ENCODE measurements around the gene ASTL.

ASTL gene

GRCh38 chr2:96137321-96138178 is 752 bp downstream of the ASTL start:
- DNase-seq: no peak
- intact Hi-C loops (cut with DNase I): loop anchor here (2.0 kb wide), 1 partner anchor 37 kb away; no protein-coding TSS in a partner anchor

DNA sequence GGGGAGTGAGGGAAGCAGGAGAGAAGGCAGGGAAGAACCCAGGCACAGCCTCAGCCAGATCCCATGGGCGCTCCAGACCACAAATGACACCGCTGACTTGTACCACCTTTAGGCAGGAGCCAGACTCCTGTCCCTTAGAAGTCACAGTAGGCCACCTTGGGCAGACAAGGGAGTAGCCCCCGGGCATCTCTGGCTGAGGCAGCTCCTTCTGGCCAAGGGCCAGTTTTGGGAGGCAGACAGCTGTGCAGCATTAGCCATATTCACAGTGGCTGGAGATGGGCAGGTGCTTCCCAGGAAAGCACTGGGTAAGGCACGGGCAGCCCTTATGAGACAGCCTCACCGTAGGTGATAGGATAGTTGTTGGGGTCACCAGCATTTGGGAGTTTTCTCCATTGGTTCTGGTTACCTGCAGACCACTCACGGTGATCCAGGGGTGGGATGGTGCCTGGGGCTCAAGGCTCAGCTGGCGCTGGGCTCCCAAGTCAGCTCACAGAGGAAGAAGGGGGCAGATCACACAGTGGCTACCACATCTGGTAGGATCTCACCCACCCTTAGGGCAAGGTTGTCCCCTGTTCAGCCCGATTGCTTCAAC is 2.1 kb downstream of the ASTL start:
- no peak for DNase-seq
- intact Hi-C loops (cut with DNase I): no loop called here

- intact Hi-C loops (cut with DNase I): no loop called here
- DNase-seq: no peak
These were observed 2.7 kb downstream of the ASTL start for GRCh38 chr2:96135621-96136020.

DNA sequence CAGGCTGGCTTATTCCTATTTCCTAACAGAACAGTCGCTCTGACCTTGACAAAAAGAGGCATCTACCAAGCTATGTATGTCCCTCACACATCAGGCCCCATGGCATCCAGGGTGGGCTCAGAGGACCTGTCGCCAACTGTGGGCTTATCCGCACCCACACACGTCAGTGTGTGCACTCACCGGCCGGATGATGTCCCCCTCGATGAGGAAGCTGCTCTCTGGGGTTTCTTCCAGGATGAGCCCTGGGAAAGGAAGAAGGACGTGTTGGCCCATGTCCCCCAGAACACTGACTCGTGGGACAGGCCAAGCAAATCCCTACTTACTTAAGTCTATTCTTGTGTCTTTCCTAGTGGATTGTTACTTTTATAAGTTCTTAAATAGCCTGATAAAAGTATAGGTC is 3.1 kb downstream of the ASTL start:
- DNase-seq: no peak
- intact Hi-C loops (cut with DNase I): no loop called here

- intact Hi-C loops (cut with DNase I): no loop called here
- no peak for DNase-seq
These were observed 3.9 kb downstream of the ASTL start for GRCh38 chr2:96134421-96134820.

DNA sequence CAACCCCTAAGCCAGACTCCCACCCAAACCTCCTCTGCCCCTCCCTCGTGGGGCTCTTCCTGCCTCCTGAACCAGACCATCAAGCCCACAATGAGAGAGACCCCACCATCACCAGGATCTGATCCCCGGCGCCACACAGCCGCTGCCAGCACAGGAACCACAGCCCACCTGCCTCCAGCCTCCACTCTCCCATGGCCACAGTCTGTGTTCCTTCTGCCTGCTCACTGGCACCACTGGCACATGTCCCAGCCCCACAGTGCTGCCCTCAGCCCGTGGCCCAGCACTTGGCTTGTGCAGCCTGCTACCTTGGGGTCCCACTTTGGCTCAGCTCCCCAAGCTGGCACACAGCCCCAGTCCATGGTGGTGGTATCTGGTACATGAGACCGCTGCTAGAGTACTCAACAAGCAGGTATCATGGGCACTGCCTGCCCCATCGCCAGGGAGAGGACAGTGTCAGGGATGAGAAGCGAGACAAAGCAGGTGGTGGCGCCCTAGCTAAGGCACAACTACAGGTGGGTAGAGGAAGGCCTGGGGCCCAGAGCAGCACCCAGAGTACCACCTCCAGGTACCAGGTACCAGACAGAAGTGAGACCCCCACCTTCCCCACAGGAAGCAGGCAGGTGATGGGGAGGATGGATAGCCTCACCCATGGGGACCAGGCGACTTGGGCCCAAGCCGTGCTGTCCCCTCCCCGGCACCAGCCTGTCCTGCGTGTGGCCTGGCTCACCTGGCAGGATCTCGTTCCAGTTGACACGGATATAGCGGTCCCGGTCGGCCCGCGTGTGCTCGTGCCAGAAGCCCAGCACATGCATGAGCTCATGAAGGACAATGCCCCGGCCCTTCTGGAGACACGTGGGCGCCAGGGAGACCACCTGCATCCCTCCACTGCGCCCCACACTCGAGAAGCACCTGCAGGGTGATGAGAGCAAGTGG is 6.2 kb downstream of the ASTL start:
- DNase-seq: no peak
- intact Hi-C loops (cut with DNase I): no loop called here

GRCh38 chr2:96131152-96131812 is 7.0 kb downstream of the ASTL start:
- no peak for DNase-seq
- intact Hi-C loops (cut with DNase I): no loop called here

GRCh38 chr2:96130483-96130882 is 7.8 kb downstream of the ASTL start:
- intact Hi-C loops (cut with DNase I): no loop called here
- no peak for DNase-seq

GRCh38 chr2:96129528-96130120 is 8.7 kb downstream of the ASTL start:
- intact Hi-C loops (cut with DNase I): no loop called here
- DNase-seq: no peak

- intact Hi-C loops (cut with DNase I): no loop called here
- DNase-seq: no peak
These were observed 9.8 kb downstream of the ASTL start for GRCh38 chr2:96128456-96128855.

GRCh38 chr2:96124406-96125265 is 13.7 kb downstream of the ASTL start:
- no peak for DNase-seq
- intact Hi-C loops (cut with DNase I): no loop called here

DNA sequence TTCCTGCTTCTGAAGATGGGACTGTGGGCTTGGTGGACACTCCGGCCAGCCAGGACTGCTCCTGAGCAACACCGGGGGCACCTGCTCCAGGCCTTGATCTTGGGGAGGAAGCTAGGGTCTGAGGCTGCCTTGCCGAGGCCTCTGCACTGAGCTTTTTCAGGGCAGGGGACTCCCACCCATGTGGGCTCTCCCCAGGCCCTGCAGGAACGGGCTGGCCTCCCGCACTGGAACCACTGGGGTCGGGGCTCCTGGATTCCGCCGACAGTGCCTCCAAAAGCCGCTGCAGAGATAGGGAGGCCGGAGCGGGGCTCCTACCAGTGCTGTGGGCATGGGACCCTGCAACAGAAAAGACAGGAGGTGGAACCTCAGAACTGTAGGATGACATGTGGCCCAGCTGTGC is 14.4 kb downstream of the ASTL start:
- DNase-seq: no peak
- intact Hi-C loops (cut with DNase I): no loop called here

DNA sequence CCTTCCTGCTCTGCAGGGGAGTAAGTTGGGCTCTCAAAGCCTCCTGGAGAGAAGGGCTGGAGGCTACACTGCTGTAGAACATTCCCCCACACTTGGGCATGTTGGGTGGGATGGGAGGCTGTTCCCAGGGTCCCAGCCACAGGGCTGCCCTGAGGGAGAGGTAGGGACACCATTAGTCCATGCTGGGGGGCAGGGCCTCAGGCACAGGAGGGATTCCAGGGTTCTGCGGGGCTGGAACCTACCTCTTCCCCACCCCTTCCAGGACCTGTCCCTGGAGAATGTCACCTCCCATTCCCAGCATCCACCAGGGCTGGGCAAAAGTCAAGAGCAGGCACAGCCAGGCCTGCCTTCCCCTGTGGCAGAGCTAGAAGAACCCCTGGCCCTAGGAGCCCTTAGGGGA is 15.0 kb downstream of the ASTL start:
- intact Hi-C loops (cut with DNase I): no loop called here
- no peak for DNase-seq

GRCh38 chr2:96122391-96122790 is 15.9 kb downstream of the ASTL start:
- DNase-seq: no peak
- intact Hi-C loops (cut with DNase I): no loop called here

- no peak for DNase-seq
- intact Hi-C loops (cut with DNase I): no loop called here
These were observed 16.9 kb downstream of the ASTL start for GRCh38 chr2:96121414-96121813.

- intact Hi-C loops (cut with DNase I): no loop called here
- no peak for DNase-seq
These were observed 17.3 kb downstream of the ASTL start for GRCh38 chr2:96120991-96121390.

DNA sequence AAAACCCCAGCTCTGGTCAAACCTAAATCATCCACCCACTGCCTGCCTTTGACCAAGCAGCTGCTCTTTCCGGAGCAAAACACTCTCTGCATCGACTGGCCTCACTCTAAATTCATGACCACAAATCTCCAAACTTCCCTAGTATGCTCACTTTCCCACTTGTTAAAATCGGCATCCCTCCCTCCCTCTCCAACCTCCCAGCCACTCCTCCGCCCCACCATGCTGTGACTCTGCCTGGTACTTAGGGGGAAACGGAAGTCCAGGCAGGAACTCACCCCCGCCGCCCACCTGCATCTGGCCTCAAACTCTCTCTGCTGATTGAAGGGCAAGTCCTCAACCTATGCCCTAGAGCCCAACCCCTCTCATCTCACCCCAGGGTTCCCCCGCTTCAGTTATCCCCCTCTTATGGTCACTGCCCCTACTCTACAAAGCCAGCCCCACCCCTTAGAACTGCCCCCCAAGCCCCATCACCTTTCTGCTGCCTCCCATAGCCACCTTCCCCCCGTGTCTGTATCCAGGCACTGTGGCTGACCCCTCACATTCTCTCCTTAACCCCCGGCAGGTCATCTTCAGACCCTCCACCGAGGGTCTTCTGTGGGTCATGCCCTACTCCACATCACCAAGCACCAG is 18.1 kb downstream of the ASTL start:
- intact Hi-C loops (cut with DNase I): no loop called here
- no peak for DNase-seq

DNA sequence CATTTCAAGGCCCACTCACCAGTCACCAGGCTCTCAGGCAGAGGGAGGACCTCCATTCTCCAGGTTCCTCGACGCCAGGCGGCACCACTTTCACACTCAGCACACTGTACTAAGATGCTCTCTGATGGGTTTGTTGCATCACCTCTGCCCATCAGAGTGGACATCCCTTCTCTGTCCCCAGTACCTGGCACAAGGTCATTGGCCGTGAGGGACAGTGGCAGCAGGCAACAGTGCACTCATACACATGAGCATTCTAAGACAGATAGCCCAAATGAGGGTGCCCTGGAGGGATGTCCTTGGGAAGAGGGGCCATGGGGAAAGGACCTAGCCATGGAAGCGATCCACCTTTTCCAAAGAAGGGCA is 18.9 kb downstream of the ASTL start:
- DNase-seq: no peak

More for the DNA sequence above, 18.9 kb downstream of the ASTL start:
- intact Hi-C loops (cut with DNase I): loop anchor here (10.0 kb wide), 1 partner anchor 95 kb away; no protein-coding TSS in a partner anchor

Measured in head of caudate nucleus (tissue), 42 donors.